VCaP (cell line): ENCODE results near the gene GMDS.

ENCODE experiments used
- H3K27ac ChIP-seq: fragments of 450-650 bp; 2 replicates; pipeline ENCODE4 v1.5.1; 2017
- TF ChIP-seq, protein P1 (sequence below): fragments of 450-650 bp; conservative IDR thresholded peaks from 2 replicates; pipeline ENCODE4 v1.5.1; 2017; ENCODE audit warnings: mild to moderate bottlenecking, moderate library complexity

GMDS gene

GRCh38 chr6:1820165-1820564 lies 425.2 kb downstream of the GMDS start:
- no peak overlapping the region for H3K27ac ChIP-seq
- TF ChIP-seq, protein P1, sequence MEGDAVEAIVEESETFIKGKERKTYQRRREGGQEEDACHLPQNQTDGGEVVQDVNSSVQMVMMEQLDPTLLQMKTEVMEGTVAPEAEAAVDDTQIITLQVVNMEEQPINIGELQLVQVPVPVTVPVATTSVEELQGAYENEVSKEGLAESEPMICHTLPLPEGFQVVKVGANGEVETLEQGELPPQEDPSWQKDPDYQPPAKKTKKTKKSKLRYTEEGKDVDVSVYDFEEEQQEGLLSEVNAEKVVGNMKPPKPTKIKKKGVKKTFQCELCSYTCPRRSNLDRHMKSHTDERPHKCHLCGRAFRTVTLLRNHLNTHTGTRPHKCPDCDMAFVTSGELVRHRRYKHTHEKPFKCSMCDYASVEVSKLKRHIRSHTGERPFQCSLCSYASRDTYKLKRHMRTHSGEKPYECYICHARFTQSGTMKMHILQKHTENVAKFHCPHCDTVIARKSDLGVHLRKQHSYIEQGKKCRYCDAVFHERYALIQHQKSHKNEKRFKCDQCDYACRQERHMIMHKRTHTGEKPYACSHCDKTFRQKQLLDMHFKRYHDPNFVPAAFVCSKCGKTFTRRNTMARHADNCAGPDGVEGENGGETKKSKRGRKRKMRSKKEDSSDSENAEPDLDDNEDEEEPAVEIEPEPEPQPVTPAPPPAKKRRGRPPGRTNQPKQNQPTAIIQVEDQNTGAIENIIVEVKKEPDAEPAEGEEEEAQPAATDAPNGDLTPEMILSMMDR = no peak

DNA sequence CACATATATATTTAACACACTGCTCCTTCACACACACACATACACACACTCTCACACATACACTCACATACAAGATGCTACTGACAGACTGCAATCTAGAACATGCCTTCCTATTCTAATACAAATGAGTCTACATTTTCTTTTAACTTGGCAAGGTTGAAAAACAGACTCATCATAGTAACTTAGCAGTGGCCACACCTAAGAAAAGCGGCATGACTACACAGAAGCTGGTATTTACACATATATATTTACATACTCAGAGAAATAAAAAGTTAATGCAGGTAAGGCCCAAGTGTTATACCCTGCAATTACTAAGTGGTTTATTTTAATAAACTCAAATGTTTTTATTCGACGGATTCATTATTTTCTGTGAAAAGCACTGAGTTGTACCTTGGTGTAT lies 426.4 kb downstream of the GMDS start:
- TF ChIP-seq, protein P1 = no peak
- H3K27ac ChIP-seq = no peak overlapping the region

DNA sequence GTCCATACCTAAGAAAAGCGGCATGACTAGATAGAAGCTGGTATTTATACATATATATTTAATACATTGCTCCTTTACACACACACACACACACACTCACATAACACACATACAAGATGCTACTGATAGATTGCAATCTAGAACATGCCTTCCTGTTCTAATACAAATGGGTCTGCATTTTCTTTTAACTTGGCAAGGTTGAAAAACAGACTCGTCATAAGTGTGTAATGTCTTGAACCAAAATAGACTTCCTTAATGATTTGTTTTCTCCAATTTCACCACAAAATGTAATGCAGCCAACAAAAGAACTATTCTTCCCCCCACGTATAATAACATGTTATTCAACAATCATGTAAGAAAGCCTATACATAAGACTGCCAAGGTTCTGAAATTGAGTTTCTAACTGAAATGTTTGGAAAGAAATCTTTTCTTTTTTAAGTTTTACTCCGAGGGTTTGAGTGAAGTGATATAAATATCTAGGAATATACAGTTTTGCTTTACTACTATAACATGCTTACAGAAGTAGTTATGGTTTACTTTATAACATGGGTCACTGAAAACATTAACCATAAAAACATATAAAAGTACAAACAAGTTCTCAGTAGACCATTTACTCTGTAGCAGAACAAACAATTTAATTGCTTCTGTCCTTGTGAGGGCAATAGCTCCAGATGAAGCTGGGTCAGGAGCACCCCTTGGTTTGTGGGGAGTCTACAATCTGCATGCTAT lies 428.2 kb downstream of the GMDS start:
- no peak overlapping the region for H3K27ac ChIP-seq
- TF ChIP-seq, protein P1 = no peak

DNA sequence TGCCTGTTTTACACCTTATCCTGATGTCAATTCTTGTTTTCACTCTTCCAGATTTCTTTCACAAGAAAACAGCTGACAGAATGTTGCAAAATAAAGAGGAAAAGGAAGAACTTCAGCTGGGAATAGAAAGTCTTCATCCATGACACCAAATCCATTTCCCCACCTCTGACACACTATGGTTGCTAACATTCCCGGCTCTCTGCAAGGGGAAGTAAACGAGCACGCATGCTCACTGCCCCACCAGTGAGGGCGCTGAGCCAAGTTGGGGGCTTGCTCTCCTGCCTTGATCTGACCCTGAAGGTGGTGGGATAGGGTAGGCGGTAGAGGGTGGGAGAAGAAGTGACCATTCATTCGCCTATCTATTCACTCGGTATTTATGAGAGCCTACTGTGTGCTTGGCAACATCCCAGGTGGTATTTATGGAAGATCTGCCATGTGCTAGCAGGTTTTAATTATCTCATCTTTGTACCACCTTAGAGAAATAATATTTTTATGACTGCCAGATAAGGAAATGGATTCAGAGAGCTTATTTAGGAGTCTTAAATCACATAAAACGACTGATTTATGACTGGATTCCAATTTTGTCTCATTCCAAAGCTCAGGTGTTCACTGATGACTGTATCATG lies 429.5 kb downstream of the GMDS start:
- no peak overlapping the region for H3K27ac ChIP-seq
- TF ChIP-seq, protein P1 = no peak

GRCh38 chr6:1814279-1814678 lies 431.1 kb downstream of the GMDS start:
- TF ChIP-seq, protein P1 = no peak

DNA sequence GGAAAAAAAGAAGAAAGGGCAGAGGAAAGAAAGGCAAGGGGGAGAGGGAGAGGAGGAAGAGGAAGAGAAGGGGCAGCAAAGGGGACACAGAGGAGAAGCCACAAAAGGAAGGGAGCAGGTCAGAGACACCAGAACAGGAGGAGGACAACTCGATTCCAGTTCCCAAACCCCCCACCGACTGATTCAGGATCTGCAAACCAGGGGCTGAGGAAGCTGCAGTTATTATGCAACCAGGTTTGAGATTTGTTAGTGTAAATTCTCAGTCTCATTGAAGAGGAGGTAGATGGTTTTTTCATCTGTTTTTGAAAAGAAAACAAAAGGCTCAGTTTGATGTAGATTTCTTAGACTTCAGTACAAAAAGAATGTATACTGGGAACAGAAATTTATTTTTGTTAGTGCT lies 432.9 kb downstream of the GMDS start:
- TF ChIP-seq, protein P1 = no peak
- no peak overlapping the region for H3K27ac ChIP-seq

More at GRCh38 chr6:1814279-1814678, 431.1 kb downstream of the GMDS start:
- H3K27ac ChIP-seq = no peak overlapping the region

- no peak overlapping the region for H3K27ac ChIP-seq
- TF ChIP-seq, protein P1 = no peak
Observed at GRCh38 chr6:1812034-1812433, 433.4 kb downstream of the GMDS start.
